ENCODE results near the gene DR1. TPM values are rescaled to one million over a fixed set of nuclear protein-coding genes. Genes with fewer than 3 reads are reported as not detected.

DR1 gene
- total RNA-seq, 1 experiment from 2014 or later, result 77.2 TPM

- BruUV-seq (replicated peaks), result no TSS peak
- no peaks in the 10 kb centered on the region for H3K9me3 ChIP-seq (ENCODE audit: low read depth, low read length, poor library complexity, severe bottlenecking)
- TF ChIP-seq EZH2 (IDR thresholded peaks at IDR 0.05; ENCODE audit: borderline replicate concordance, low read depth, low read length, poor library complexity, severe bottlenecking), result no peak
- TF ChIP-seq, protein P1, sequence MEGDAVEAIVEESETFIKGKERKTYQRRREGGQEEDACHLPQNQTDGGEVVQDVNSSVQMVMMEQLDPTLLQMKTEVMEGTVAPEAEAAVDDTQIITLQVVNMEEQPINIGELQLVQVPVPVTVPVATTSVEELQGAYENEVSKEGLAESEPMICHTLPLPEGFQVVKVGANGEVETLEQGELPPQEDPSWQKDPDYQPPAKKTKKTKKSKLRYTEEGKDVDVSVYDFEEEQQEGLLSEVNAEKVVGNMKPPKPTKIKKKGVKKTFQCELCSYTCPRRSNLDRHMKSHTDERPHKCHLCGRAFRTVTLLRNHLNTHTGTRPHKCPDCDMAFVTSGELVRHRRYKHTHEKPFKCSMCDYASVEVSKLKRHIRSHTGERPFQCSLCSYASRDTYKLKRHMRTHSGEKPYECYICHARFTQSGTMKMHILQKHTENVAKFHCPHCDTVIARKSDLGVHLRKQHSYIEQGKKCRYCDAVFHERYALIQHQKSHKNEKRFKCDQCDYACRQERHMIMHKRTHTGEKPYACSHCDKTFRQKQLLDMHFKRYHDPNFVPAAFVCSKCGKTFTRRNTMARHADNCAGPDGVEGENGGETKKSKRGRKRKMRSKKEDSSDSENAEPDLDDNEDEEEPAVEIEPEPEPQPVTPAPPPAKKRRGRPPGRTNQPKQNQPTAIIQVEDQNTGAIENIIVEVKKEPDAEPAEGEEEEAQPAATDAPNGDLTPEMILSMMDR (conservative IDR thresholded peaks at IDR 0.05; ENCODE audit: low read depth, low read length), result no peak
- no peak overlapping the region for H3K4me3 ChIP-seq (ENCODE audit: low read depth, low read length, poor library complexity, severe bottlenecking)
- POLR2A ChIA-PET (ENCODE audit: low non-redundant PET), result no interaction called here
- peaks cover 73% of the 10 kb centered on the region for H3K36me3 ChIP-seq (ENCODE audit: insufficient read depth, low read length, poor library complexity, severe bottlenecking)
- no peaks in the 10 kb centered on the region for H3K27me3 ChIP-seq (replicated peaks; ENCODE audit: insufficient read depth, low read depth, low read length, poor library complexity)
- no peak for DNase-seq (ENCODE audit: low spot score)
- peaks cover 31% of the 10 kb centered on the region for H3K4me1 ChIP-seq (ENCODE audit: insufficient read depth, low read length, poor library complexity, severe bottlenecking)
- intact Hi-C loops (cut with micrococcal nuclease; ENCODE audit: unreplicated experiment), result no loop called here
- H3K27ac ChIP-seq (ENCODE audit: low read depth, low read length, poor library complexity, severe bottlenecking), result peak overlapping the region; percentile 43
- CTCF ChIA-PET, result no interaction called here
Observed at GRCh38 chr1:93358293-93358692, 12.6 kb downstream of the DR1 start.

GRCh38 chr1:93360111-93360510 lies 14.4 kb downstream of the DR1 start:
- CTCF ChIA-PET, result no interaction called here
- no TSS peak for BruUV-seq (replicated peaks)
- Histone ChIP-seq H3K36me3 (ENCODE audit: insufficient read depth, low read length, poor library complexity, severe bottlenecking) (peaks cover 56% of the 10 kb centered on the region), H3K27me3 (replicated peaks; ENCODE audit: insufficient read depth, low read depth, low read length, poor library complexity) (no peaks in the 10 kb centered on the region), H3K9me3 (ENCODE audit: low read depth, low read length, poor library complexity, severe bottlenecking) (no peaks in the 10 kb centered on the region), H3K4me3 (ENCODE audit: low read depth, low read length, poor library complexity, severe bottlenecking) (no peak overlapping the region), H3K4me1 (ENCODE audit: insufficient read depth, low read length, poor library complexity, severe bottlenecking) (peaks cover 21% of the 10 kb centered on the region), H3K27ac (ENCODE audit: low read depth, low read length, poor library complexity, severe bottlenecking) (peak overlapping the region; percentile 7)
- intact Hi-C loops (cut with micrococcal nuclease; ENCODE audit: unreplicated experiment), result no loop called here
- DNase-seq (ENCODE audit: low spot score), result no peak
- POLR2A ChIA-PET (ENCODE audit: low non-redundant PET), result no interaction called here
- no peak for TF ChIP-seq EZH2 (IDR thresholded peaks at IDR 0.05; ENCODE audit: borderline replicate concordance, low read depth, low read length, poor library complexity, severe bottlenecking)
- TF ChIP-seq, protein P1 (conservative IDR thresholded peaks at IDR 0.05; ENCODE audit: low read depth, low read length), result no peak

GRCh38 chr1:93362237-93362636 lies 16.5 kb downstream of the DR1 start:
- no peak overlapping the region for H3K27ac ChIP-seq (ENCODE audit: low read depth, low read length, poor library complexity, severe bottlenecking)
- TF ChIP-seq EZH2 (IDR thresholded peaks at IDR 0.05; ENCODE audit: borderline replicate concordance, low read depth, low read length, poor library complexity, severe bottlenecking), result no peak
- TF ChIP-seq, protein P1 (conservative IDR thresholded peaks at IDR 0.05; ENCODE audit: low read depth, low read length), result no peak
- H3K9me3 ChIP-seq (ENCODE audit: low read depth, low read length, poor library complexity, severe bottlenecking), result no peaks in the 10 kb centered on the region
- intact Hi-C loops (cut with micrococcal nuclease; ENCODE audit: unreplicated experiment), result no loop called here
- DNase-seq (ENCODE audit: low spot score), result no peak
- H3K27me3 ChIP-seq (replicated peaks; ENCODE audit: insufficient read depth, low read depth, low read length, poor library complexity), result no peaks in the 10 kb centered on the region
- no peak overlapping the region for H3K4me3 ChIP-seq (ENCODE audit: low read depth, low read length, poor library complexity, severe bottlenecking)
- H3K36me3 ChIP-seq (ENCODE audit: insufficient read depth, low read length, poor library complexity, severe bottlenecking), result peaks cover 34% of the 10 kb centered on the region
- POLR2A ChIA-PET (ENCODE audit: low non-redundant PET), result no interaction called here
- peaks cover 21% of the 10 kb centered on the region for H3K4me1 ChIP-seq (ENCODE audit: insufficient read depth, low read length, poor library complexity, severe bottlenecking)
- CTCF ChIA-PET, result no interaction called here
- no TSS peak for BruUV-seq (replicated peaks)

Measured in A673 (cell line).